ENCODE results near the gene IL17B. TPM values are rescaled to one million over a fixed set of nuclear protein-coding genes. Genes with fewer than 3 reads are reported as not detected.
A peak's percentile ranks its signal among the peaks of the same experiment; 100 is the strongest.

Gene IL17B
- total RNA-seq, 1 donor from 2014 or later: not detected

DNA sequence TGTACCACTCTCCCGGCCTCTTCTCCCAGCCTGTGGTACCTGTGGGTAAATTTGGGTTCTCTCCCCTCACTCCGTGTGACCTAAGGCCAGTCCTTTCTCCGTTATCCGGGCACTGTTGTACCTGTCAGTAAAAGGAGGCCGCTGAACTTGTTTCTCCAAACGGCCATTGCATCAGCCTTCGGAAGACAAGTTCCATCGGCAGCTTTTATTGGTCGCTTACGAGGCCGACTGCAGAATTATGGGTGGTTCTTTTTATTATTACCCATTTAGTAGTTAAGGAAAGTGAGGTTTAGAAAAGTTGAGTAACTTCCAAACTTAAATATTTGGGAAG, 33.2 kb downstream of the IL17B start:
- TF ChIP-seq, protein P1, sequence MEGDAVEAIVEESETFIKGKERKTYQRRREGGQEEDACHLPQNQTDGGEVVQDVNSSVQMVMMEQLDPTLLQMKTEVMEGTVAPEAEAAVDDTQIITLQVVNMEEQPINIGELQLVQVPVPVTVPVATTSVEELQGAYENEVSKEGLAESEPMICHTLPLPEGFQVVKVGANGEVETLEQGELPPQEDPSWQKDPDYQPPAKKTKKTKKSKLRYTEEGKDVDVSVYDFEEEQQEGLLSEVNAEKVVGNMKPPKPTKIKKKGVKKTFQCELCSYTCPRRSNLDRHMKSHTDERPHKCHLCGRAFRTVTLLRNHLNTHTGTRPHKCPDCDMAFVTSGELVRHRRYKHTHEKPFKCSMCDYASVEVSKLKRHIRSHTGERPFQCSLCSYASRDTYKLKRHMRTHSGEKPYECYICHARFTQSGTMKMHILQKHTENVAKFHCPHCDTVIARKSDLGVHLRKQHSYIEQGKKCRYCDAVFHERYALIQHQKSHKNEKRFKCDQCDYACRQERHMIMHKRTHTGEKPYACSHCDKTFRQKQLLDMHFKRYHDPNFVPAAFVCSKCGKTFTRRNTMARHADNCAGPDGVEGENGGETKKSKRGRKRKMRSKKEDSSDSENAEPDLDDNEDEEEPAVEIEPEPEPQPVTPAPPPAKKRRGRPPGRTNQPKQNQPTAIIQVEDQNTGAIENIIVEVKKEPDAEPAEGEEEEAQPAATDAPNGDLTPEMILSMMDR (conservative IDR thresholded peaks at IDR 0.05): no peak
- no peaks in the 10 kb centered on the region for H3K27me3 Mint-ChIP-seq (ENCODE audit: low read depth)
- H3K4me3 Mint-ChIP-seq: peak overlapping the region; percentile 95
- H3K4me1 Mint-ChIP-seq: peaks cover 32% of the 10 kb centered on the region
- no peaks in the 10 kb centered on the region for H3K9me3 Mint-ChIP-seq
- peak overlapping the region; percentile 94 for H3K27ac Mint-ChIP-seq (ENCODE audit: unreplicated experiment)
- peaks cover 15% of the 10 kb centered on the region for H3K36me3 Mint-ChIP-seq (ENCODE audit: low read depth)
- no peak for DNase-seq (ENCODE audit: low read depth, low spot score)

DNA sequence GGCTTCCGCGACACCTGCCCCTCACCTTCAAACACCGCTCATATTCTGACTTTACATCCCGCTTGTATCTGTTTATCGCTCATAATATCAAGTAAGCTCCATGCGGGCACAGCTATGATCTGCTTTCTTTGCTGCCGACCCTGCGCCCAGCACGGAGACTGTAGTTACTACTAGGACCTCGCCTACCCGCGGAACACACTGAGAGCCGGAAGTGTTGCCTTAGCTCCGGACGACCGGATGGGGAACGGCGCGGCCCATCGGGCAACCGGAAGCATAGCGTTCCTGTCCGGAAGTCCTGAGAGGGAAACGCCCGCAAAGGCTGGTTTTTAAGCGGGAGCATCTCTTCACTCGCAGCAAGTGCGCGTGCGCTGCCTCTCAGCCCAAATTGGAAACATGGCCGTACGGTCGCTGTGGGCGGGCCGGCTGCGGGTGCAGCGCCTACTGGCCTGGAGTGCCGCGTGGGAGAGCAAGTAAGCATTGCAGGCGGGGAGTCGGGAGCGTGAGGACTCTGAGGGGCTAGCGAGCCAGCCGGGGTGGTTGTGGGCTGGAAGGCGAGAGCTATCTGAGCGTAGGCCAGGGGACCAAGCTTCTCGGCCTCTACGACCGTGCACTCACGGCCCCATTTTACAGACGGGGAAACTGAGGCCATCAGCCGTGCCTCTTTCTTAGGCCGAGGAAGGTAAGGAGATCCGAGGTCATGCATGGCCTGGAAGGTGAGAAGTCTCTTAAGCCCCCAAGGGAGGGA, 33.8 kb downstream of the IL17B start, which contains the start of gene GRPEL2:
Gene GRPEL2 (plus strand): TSS at position 353 of the 745 bp plus-strand sequence. CDS start 41 bp downstream, at position 394.
- H3K9me3 Mint-ChIP-seq: no peaks in the 10 kb centered on the region
- DNase-seq (ENCODE audit: low read depth, low spot score): peak; percentile 86
- TF ChIP-seq, protein P1 (conservative IDR thresholded peaks at IDR 0.05): no peak

DNA sequence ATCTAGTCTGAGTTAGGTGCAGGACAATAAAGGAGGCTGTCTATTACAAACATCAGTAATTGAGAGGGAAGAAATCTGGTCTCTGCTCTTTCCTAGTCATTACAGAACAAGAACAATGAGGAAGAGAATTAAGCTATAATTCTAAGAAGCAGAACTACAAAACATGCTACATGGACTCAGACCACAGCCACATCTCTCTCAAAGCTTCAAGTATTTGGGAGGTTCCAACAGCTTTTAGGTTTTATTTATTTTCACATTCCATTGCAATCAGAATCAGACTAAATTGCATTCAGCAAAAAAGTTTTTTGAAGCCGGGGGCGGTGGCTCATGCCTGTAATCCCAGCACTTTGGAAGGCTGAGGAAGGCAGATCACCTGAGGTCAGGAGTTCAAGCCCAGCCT, 34.9 kb downstream of the IL17B start:
- Mint-ChIP-seq H3K4me1 (peaks cover 32% of the 10 kb centered on the region), H3K36me3 (ENCODE audit: low read depth) (peaks cover 5% of the 10 kb centered on the region), H3K27ac (ENCODE audit: unreplicated experiment) (no peak overlapping the region), H3K9me3 (no peaks in the 10 kb centered on the region), H3K4me3 (peak overlapping the region; percentile 95), H3K27me3 (ENCODE audit: low read depth) (no peaks in the 10 kb centered on the region)
- TF ChIP-seq, protein P1 (conservative IDR thresholded peaks at IDR 0.05): no peak
- DNase-seq (ENCODE audit: low read depth, low spot score): no peak

More for the DNA sequence above, 33.8 kb downstream of the IL17B start, which contains the start of gene GRPEL2:
- H3K36me3 Mint-ChIP-seq (ENCODE audit: low read depth): peaks cover 11% of the 10 kb centered on the region
- no peaks in the 10 kb centered on the region for H3K27me3 Mint-ChIP-seq (ENCODE audit: low read depth)
- H3K4me3 Mint-ChIP-seq: peak within 1 kb of the TSS; percentile 95
- peaks cover 32% of the 10 kb centered on the region for H3K4me1 Mint-ChIP-seq
- peak within 1 kb of the TSS; percentile 94 for H3K27ac Mint-ChIP-seq (ENCODE audit: unreplicated experiment)

DNA sequence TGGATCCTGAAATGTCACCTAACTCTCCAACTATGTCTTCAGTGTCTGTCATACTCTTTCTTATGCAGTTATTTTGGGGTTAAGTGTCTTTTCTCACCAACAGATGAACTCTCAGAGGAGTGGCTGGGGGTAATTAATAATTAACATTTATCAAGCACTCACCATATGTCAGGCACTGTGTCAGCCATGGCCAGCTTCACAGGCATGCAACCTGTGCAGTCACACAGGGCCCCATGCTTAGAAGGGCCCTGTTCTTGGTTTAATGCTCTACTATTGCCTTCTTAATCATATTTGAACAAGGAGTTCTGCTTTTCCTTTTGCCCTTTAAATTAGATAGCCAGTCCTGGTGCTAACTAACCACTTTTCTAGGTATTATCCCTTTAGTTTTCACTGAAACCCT, 37.2 kb downstream of the IL17B start:
- H3K27ac Mint-ChIP-seq (ENCODE audit: unreplicated experiment): no peak overlapping the region
- H3K4me1 Mint-ChIP-seq: peaks cover 22% of the 10 kb centered on the region
- DNase-seq (ENCODE audit: low read depth, low spot score): no peak
- H3K4me3 Mint-ChIP-seq: peak overlapping the region; percentile 20
- H3K36me3 Mint-ChIP-seq (ENCODE audit: low read depth): no peaks in the 10 kb centered on the region
- no peaks in the 10 kb centered on the region for H3K9me3 Mint-ChIP-seq
- TF ChIP-seq, protein P1 (conservative IDR thresholded peaks at IDR 0.05): no peak
- H3K27me3 Mint-ChIP-seq (ENCODE audit: low read depth): no peaks in the 10 kb centered on the region

DNA sequence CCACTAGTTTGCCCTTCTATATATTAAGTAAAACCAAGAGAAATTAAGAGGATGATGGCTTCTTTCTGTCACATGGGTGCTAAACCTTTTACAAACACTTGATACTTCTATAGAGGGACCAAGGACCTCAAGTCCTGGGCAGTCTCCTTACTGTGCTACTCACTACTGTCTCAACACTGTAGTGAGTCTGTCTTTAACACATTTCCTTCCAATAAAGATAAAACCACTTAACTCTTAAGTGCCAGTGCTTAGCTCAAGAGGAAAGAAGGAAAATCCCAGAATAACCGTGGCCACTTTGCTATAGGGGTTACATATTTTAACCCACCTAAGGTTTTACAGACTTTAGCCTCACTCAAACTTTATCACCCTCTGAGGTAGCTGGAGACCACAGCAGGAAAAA, 38.2 kb downstream of the IL17B start:
- peaks cover 16% of the 10 kb centered on the region for H3K4me1 Mint-ChIP-seq
- DNase-seq (ENCODE audit: low read depth, low spot score): no peak

More for the DNA sequence above, 38.2 kb downstream of the IL17B start:
- Mint-ChIP-seq H3K27ac (ENCODE audit: unreplicated experiment) (no peak overlapping the region), H3K27me3 (ENCODE audit: low read depth) (no peaks in the 10 kb centered on the region), H3K36me3 (ENCODE audit: low read depth) (no peaks in the 10 kb centered on the region), H3K9me3 (no peaks in the 10 kb centered on the region), H3K4me3 (no peak overlapping the region)
- TF ChIP-seq, protein P1 (conservative IDR thresholded peaks at IDR 0.05): no peak

All from neural crest cell (in vitro differentiated cells).